Duodenal mucosa (tissue), 2 donors: ENCODE data around the gene ACTL10.
A peak's percentile ranks its signal among the peaks of the same experiment; 100 is the strongest.

ENCODE experiments used
- H3K27ac ChIP-seq: one replicate; pipeline ENCODE4 v1.7.0; 2013; ENCODE audit warnings: low read depth, low read length
- H3K27me3 ChIP-seq, 2 donors: one replicate each; pipeline ENCODE4 v1.7.0; 2013; ENCODE audit warnings: low read length in 2 of 2, control low read depth in 1 of 2; ENCODE audit not compliant: insufficient read depth in 2 of 2, control insufficient read depth in 1 of 2
- H3K36me3 ChIP-seq, 2 donors: one replicate each; pipeline ENCODE4 v1.7.0; 2013; ENCODE audit warnings: low read length in 2 of 2, control low read depth in 1 of 2; ENCODE audit not compliant: insufficient read depth in 2 of 2, control insufficient read depth in 1 of 2
- H3K4me1 ChIP-seq, 2 donors: one replicate each; pipeline ENCODE4 v1.7.0; 2013; ENCODE audit warnings: low read length in 2 of 2, control low read depth in 1 of 2; ENCODE audit not compliant: insufficient read depth in 2 of 2, control insufficient read depth in 1 of 2
- H3K4me3 ChIP-seq, 2 donors: one replicate each; pipeline ENCODE4 v1.7.0; 2013; ENCODE audit warnings: low read length in 2 of 2, low read depth in 1 of 2
- H3K9ac ChIP-seq, 2 donors: one replicate each; pipeline ENCODE4 v1.7.0; 2013; ENCODE audit warnings: low read length in 2 of 2, low read depth in 1 of 2
- H3K9me3 ChIP-seq, 2 donors: one replicate each; pipeline ENCODE4 v1.7.0; 2013; ENCODE audit warnings: low read length in 2 of 2, control low read depth in 1 of 2; ENCODE audit not compliant: control insufficient read depth in 1 of 2

The ACTL10 gene

GRCh38 chr20:33656010-33656782 is 10.5 kb upstream of the ACTL10 start:
- Histone ChIP-seq H3K4me1 (peaks cover 22 to 37% of the 10 kb centered on the region in 2 donors), H3K36me3 (peaks cover 7 to 32% of the 10 kb centered on the region in 2 donors), H3K27ac (no peak overlapping the region), H3K27me3 (no peaks in the 10 kb centered on the region), H3K4me3 (no peak overlapping the region), H3K9me3 (no peaks in the 10 kb centered on the region), H3K9ac (no peak overlapping the region)

GRCh38 chr20:33656783-33657703 is 9.7 kb upstream of the ACTL10 start:
- H3K4me3 ChIP-seq = no peak overlapping the region

GRCh38 chr20:33657704-33658095 is 9.0 kb upstream of the ACTL10 start:
- no peak overlapping the region for H3K9ac ChIP-seq
- no peak overlapping the region for H3K27ac ChIP-seq
- no peaks in the 10 kb centered on the region for H3K27me3 ChIP-seq
- H3K9me3 ChIP-seq = no peaks in the 10 kb centered on the region
- peaks cover 7 to 32% of the 10 kb centered on the region in 2 donors for H3K36me3 ChIP-seq
- no peak overlapping the region for H3K4me3 ChIP-seq
- H3K4me1 ChIP-seq = peaks cover 21 to 31% of the 10 kb centered on the region in 2 donors

More at GRCh38 chr20:33656783-33657703, 9.7 kb upstream of the ACTL10 start:
- H3K4me1 ChIP-seq = peaks cover 20 to 33% of the 10 kb centered on the region in 2 donors
- H3K27ac ChIP-seq = no peak overlapping the region
- no peaks in the 10 kb centered on the region for H3K9me3 ChIP-seq
- peaks cover 7 to 32% of the 10 kb centered on the region in 2 donors for H3K36me3 ChIP-seq
- H3K27me3 ChIP-seq = no peaks in the 10 kb centered on the region
- no peak overlapping the region for H3K9ac ChIP-seq

GRCh38 chr20:33658510-33658909 is 8.2 kb upstream of the ACTL10 start:
- Histone ChIP-seq H3K27me3 (no peaks in the 10 kb centered on the region), H3K27ac (no peak overlapping the region), H3K9ac (no peak overlapping the region), H3K4me3 (no peak overlapping the region), H3K4me1 (peaks cover 18 to 30% of the 10 kb centered on the region in 2 donors), H3K9me3 (no peaks in the 10 kb centered on the region), H3K36me3 (peaks cover 7 to 32% of the 10 kb centered on the region in 2 donors)

- H3K27ac ChIP-seq = no peak overlapping the region
Measured at GRCh38 chr20:33658929-33659328, 7.8 kb upstream of the ACTL10 start.

GRCh38 chr20:33659341-33660034 is 7.3 kb upstream of the ACTL10 start:
- H3K4me3 ChIP-seq = no peak overlapping the region
- H3K9me3 ChIP-seq = no peaks in the 10 kb centered on the region
- H3K27me3 ChIP-seq = no peaks in the 10 kb centered on the region
- peaks cover 15 to 28% of the 10 kb centered on the region in 2 donors for H3K4me1 ChIP-seq
- no peak overlapping the region for H3K9ac ChIP-seq
- no peak overlapping the region for H3K27ac ChIP-seq
- H3K36me3 ChIP-seq = peaks cover 7 to 32% of the 10 kb centered on the region in 2 donors

More at GRCh38 chr20:33658929-33659328, 7.8 kb upstream of the ACTL10 start:
- Histone ChIP-seq H3K4me1 (peaks cover 15 to 28% of the 10 kb centered on the region in 2 donors), H3K27me3 (no peaks in the 10 kb centered on the region), H3K9me3 (no peaks in the 10 kb centered on the region), H3K4me3 (no peak overlapping the region), H3K9ac (no peak overlapping the region), H3K36me3 (peaks cover 7 to 32% of the 10 kb centered on the region in 2 donors)

- Histone ChIP-seq H3K36me3 (peaks cover 7 to 32% of the 10 kb centered on the region in 2 donors), H3K27ac (no peak overlapping the region)
Measured at GRCh38 chr20:33660035-33660684, 6.6 kb upstream of the ACTL10 start.

GRCh38 chr20:33660685-33661058 is 6.1 kb upstream of the ACTL10 start:
- Histone ChIP-seq H3K4me1 (peaks cover 15 to 24% of the 10 kb centered on the region in 2 donors), H3K4me3 (no peak overlapping the region), H3K27ac (no peak overlapping the region), H3K9ac (no peak overlapping the region), H3K36me3 (peaks cover 7 to 32% of the 10 kb centered on the region in 2 donors), H3K27me3 (no peaks in the 10 kb centered on the region), H3K9me3 (no peaks in the 10 kb centered on the region)

More at GRCh38 chr20:33660035-33660684, 6.6 kb upstream of the ACTL10 start:
- peaks cover 15 to 26% of the 10 kb centered on the region in 2 donors for H3K4me1 ChIP-seq
- no peak overlapping the region for H3K9ac ChIP-seq
- H3K4me3 ChIP-seq = no peak overlapping the region
- no peaks in the 10 kb centered on the region for H3K27me3 ChIP-seq
- no peaks in the 10 kb centered on the region for H3K9me3 ChIP-seq

- Histone ChIP-seq H3K27me3 (no peaks in the 10 kb centered on the region), H3K4me3 (peak within 1 kb of the TSS; percentile 84), H3K36me3 (peaks cover 4 to 27% of the 10 kb centered on the region in 2 donors), H3K27ac (peak within 1 kb of the TSS; percentile 82), H3K9me3 (no peaks in the 10 kb centered on the region), H3K9ac (peak within 1 kb of the TSS; percentile 76 to 78), H3K4me1 (peaks cover 20 to 33% of the 10 kb centered on the region in 2 donors)
Measured at GRCh38 chr20:33662172-33662571, 4.6 kb upstream of the ACTL10 start, which contains the start of gene C20orf144. C20orf144 (plus strand) TSS chr20:33662327; CDS start chr20:33662346, 19 bp downstream.
